H1 (cell line): Measurements from ENCODE around the gene KLHL36. TPM values are rescaled to one million over a fixed set of nuclear protein-coding genes. Genes with fewer than 3 reads are reported as not detected.

Experiments
- CTCF ChIA-PET: fragments of 300-600 bp; sonication (Branson Sonifier 250); formaldehyde crosslinking; loops from one replicate; lab custom pipeline; 2021; ENCODE audit not compliant: partially characterized antibody; lab: Charles Lee
- POLR2A ChIA-PET: fragments of 300-600 bp; sonication (Branson Sonifier 250); formaldehyde crosslinking; loops from one replicate; lab custom pipeline; 2021; ENCODE audit warnings: inconsistent platforms; ENCODE audit not compliant: partially characterized antibody; lab: Charles Lee
- DNase-seq, 2 experiments: peaks; one replicate each; pipeline versions ENCODE4 v3.0.0 to v3.0.0-alpha.2; 2010 to 2022; ENCODE audit warnings: low spot score in 2 of 2, low read depth in 1 of 2, mixed read lengths in 1 of 2
- FAIRE-seq: peaks from 2 replicates; lab custom pipeline; 2011; peaks lifted over from hg19 to GRCh38; lab: Jason Lieb, UNC
- H2AFZ ChIP-seq: 2 replicates; pipeline ENCODE4 v1.8.1; 2012; ENCODE audit warnings: low read length, inconsistent platforms
- H2AK5ac ChIP-seq: 2 replicates; pipeline ENCODE4 v1.6.1; 2013; ENCODE audit warnings: low read depth, low read length
- H2BK120ac ChIP-seq: replicated peaks from 2 replicates; pipeline ENCODE3; 2013; ENCODE audit warnings: low read depth, low read length, inconsistent platforms
- H2BK12ac ChIP-seq: 2 replicates; pipeline ENCODE4 v1.6.1; 2013; ENCODE audit warnings: low read depth, low read length
- H2BK15ac ChIP-seq: 2 replicates; pipeline ENCODE4 v1.6.1; 2013; ENCODE audit warnings: low read length
- H2BK20ac ChIP-seq: 2 replicates; pipeline ENCODE4 v1.6.1; 2013; ENCODE audit warnings: low read length
- H2BK5ac ChIP-seq: 2 replicates; pipeline ENCODE4 v1.6.1; 2013; ENCODE audit warnings: low read depth, low read length
- H3K14ac ChIP-seq: 2 replicates; pipeline ENCODE4 v1.6.1; 2013; ENCODE audit warnings: inconsistent platforms; ENCODE audit not compliant: insufficient read length
- H3K18ac ChIP-seq: 2 replicates; pipeline ENCODE4 v1.6.1; 2013; ENCODE audit warnings: low read length; ENCODE audit errors: extremely low read depth
- H3K23ac ChIP-seq: 2 replicates; pipeline ENCODE4 v1.6.1; 2013; ENCODE audit warnings: inconsistent platforms; ENCODE audit not compliant: insufficient read length
- H3K23me2 ChIP-seq: 2 replicates; pipeline ENCODE4 v1.6.1; 2013; ENCODE audit warnings: low read depth, low read length
- H3K27ac ChIP-seq: 2 replicates; pipeline ENCODE4 v1.6.1; 2011; ENCODE audit warnings: low read depth, low read length, inconsistent platforms
- H3K27me3 ChIP-seq, 4 experiments: replicated peaks in 1 of 4; 1 replicate in 1 of 4; 2 replicates in 3 of 4; pipeline versions ENCODE4 v1.6.1 to v1.8.1; 2011 to 2013; ENCODE audit warnings: low read length in 3 of 4, mild to moderate bottlenecking in 3 of 4, inconsistent platforms in 2 of 4, mixed read lengths in 2 of 4, moderate library complexity in 1 of 4; ENCODE audit not compliant: control insufficient read depth in 3 of 4, insufficient read depth in 3 of 4; ENCODE audit errors: extremely low read depth in 1 of 4
- H3K36me3 ChIP-seq, 4 experiments: 2 replicates each; pipeline versions ENCODE4 v1.6.1 to v1.8.1; 2011 to 2013; ENCODE audit warnings: mild to moderate bottlenecking in 4 of 4, low read length in 3 of 4, moderate library complexity in 2 of 4, control low read depth in 1 of 4, inconsistent platforms in 1 of 4; ENCODE audit not compliant: insufficient read depth in 4 of 4, control insufficient read depth in 2 of 4
- H3K4ac ChIP-seq: replicated peaks from 2 replicates; pipeline ENCODE3; 2013; ENCODE audit warnings: low read length, low read depth, mixed read lengths, inconsistent platforms; ENCODE audit not compliant: insufficient read length
- H3K4me1 ChIP-seq, 4 experiments: replicated peaks in 1 of 4; 1 replicate in 1 of 4; 2 replicates in 3 of 4; pipeline versions ENCODE4 v1.6.1 to v1.8.1; 2011 to 2013; ENCODE audit warnings: low read length in 3 of 4, inconsistent platforms in 2 of 4, mixed read lengths in 1 of 4; ENCODE audit not compliant: insufficient read depth in 4 of 4, control insufficient read depth in 3 of 4
- H3K4me2 ChIP-seq, 2 experiments: 2 replicates each; pipeline versions ENCODE4 v1.6.1 to v1.8.1; 2011 to 2013; ENCODE audit warnings: low read depth in 2 of 2, low read length in 2 of 2, control low read depth in 1 of 2, inconsistent platforms in 1 of 2, mild to moderate bottlenecking in 1 of 2; ENCODE audit not compliant: insufficient read depth in 1 of 2
- H3K4me3 ChIP-seq, 4 experiments: fragments of 200-600, 300-600 bp in 1 of 4; sonication (generic), shearing (Covaris generic), sonication (Bioruptor Twin) in 1 of 4; 2 replicates each; pipeline versions ENCODE4 v1.5.1 to v1.8.1; 2011 to 2016; ENCODE audit warnings: low read length in 4 of 4, low read depth in 3 of 4, control low read depth in 2 of 4, inconsistent platforms in 2 of 4, mild to moderate bottlenecking in 2 of 4, mixed read lengths in 1 of 4, moderate library complexity in 1 of 4; ENCODE audit not compliant: insufficient read depth in 2 of 4; ENCODE audit errors: extremely low read depth in 1 of 4
- H3K56ac ChIP-seq: replicated peaks from 2 replicates; pipeline ENCODE3; 2013; ENCODE audit warnings: low read depth, mild to moderate bottlenecking, mixed read lengths, low read length, inconsistent platforms; ENCODE audit not compliant: insufficient read length
- H3K79me1 ChIP-seq: 2 replicates; pipeline ENCODE4 v1.6.1; 2013; ENCODE audit warnings: low read depth, low read length, control low read depth
- H3K79me2 ChIP-seq, 2 experiments: 2 replicates each; pipeline versions ENCODE4 v1.6.1 to v1.8.1; 2012 to 2013; ENCODE audit warnings: low read length in 2 of 2, mild to moderate bottlenecking in 2 of 2, inconsistent platforms in 1 of 2; ENCODE audit not compliant: insufficient read depth in 2 of 2, control insufficient read depth in 1 of 2
- H3K9ac ChIP-seq, 4 experiments: replicated peaks in 1 of 4; 1 replicate in 1 of 4; 2 replicates in 3 of 4; pipeline versions ENCODE4 v1.6.1 to v1.8.1; 2011 to 2013; ENCODE audit warnings: low read depth in 3 of 4, low read length in 3 of 4, control low read depth in 2 of 4, mild to moderate bottlenecking in 2 of 4, moderate library complexity in 2 of 4, inconsistent platforms in 1 of 4; ENCODE audit errors: extremely low read depth in 1 of 4
- H3K9me3 ChIP-seq, 2 experiments: 2 replicates each; pipeline versions ENCODE4 v1.6.1 to v1.8.1; 2012 to 2013; ENCODE audit warnings: mild to moderate bottlenecking in 2 of 2, moderate library complexity in 2 of 2, control low read depth in 1 of 2, inconsistent platforms in 1 of 2, low read depth in 1 of 2, low read length in 1 of 2, mixed read lengths in 1 of 2; ENCODE audit not compliant: insufficient read depth in 2 of 2
- H4K20me1 ChIP-seq, 2 experiments: replicated peaks in 1 of 2; 2 replicates each; pipeline versions ENCODE3 to v1.8.1; 2011 to 2013; ENCODE audit warnings: inconsistent platforms in 2 of 2, low read length in 2 of 2, mild to moderate bottlenecking in 1 of 2; ENCODE audit not compliant: insufficient read depth in 2 of 2, control insufficient read depth in 1 of 2
- H4K5ac ChIP-seq: 2 replicates; pipeline ENCODE4 v1.6.1; 2013; ENCODE audit warnings: low read length, low read depth, mixed read lengths, inconsistent platforms; ENCODE audit not compliant: insufficient read length
- H4K8ac ChIP-seq: 2 replicates; pipeline ENCODE4 v1.8.0; 2013; ENCODE audit warnings: mild to moderate bottlenecking, moderate library complexity, low read length, inconsistent platforms; ENCODE audit not compliant: insufficient read depth; ENCODE audit errors: extremely low read depth
- H4K91ac ChIP-seq: replicated peaks from 2 replicates; pipeline ENCODE3; 2013; ENCODE audit warnings: low read length, mixed read lengths, inconsistent platforms; ENCODE audit not compliant: insufficient read length
- ASH2L ChIP-seq: fragments of 200-600, 300-600 bp; sonication (generic); IDR thresholded peaks from one replicate; pipeline ENCODE4 v1.7.1; 2017; ENCODE audit warnings: low read length
- CHD2 ChIP-seq: IDR thresholded peaks from 2 replicates; pipeline ENCODE4 v1.6.1; 2012; ENCODE audit warnings: low read length, improper control_type of control experiment
- E2F6 ChIP-seq: IDR thresholded peaks from 2 replicates; pipeline ENCODE4 v1.6.1; 2012; ENCODE audit warnings: inconsistent platforms
- GABPA ChIP-seq: IDR thresholded peaks from 2 replicates; pipeline ENCODE4 v1.6.1; 2011; ENCODE audit warnings: mild to moderate bottlenecking, low read length, moderate library complexity, borderline replicate concordance; ENCODE audit not compliant: insufficient read depth
- SIN3A ChIP-seq, 2 experiments: IDR thresholded peaks in 1 of 2; conservative IDR thresholded peaks in 1 of 2; 2 replicates each; pipeline ENCODE4 v1.6.1; 2011 to 2012; ENCODE audit warnings: low read length in 2 of 2, improper control_type of control experiment in 1 of 2, low read depth in 1 of 2, mild to moderate bottlenecking in 1 of 2
- SIX5 ChIP-seq: IDR thresholded peaks from 2 replicates; pipeline ENCODE4 v1.6.1; 2011; ENCODE audit warnings: mild to moderate bottlenecking, low read depth, low read length
- SP1 ChIP-seq: IDR thresholded peaks from 2 replicates; pipeline ENCODE4 v1.6.1; 2011; ENCODE audit warnings: low read depth, low read length
- SP4 ChIP-seq: IDR thresholded peaks from 2 replicates; pipeline ENCODE4 v1.6.1; 2012; ENCODE audit warnings: low read length, inconsistent platforms
- TAF1 ChIP-seq: IDR thresholded peaks from 2 replicates; pipeline ENCODE4 v1.6.1; 2011; ENCODE audit warnings: mild to moderate bottlenecking, low read depth, low read length
- TEAD4 ChIP-seq: IDR thresholded peaks from 2 replicates; pipeline ENCODE4 v1.6.1; 2012; ENCODE audit warnings: low read depth, low read length, inconsistent platforms, mixed read lengths
- WGBS, 2 experiments: shearing (Covaris generic) in 1 of 2; methylation state at CpG; one replicate each; pipeline versions ENCODE4 v1.1.6 to v1.1.7; 2013 to 2015; ENCODE audit warnings: low lambda C conversion rate in 2 of 2, mixed read lengths in 2 of 2, inconsistent platforms in 1 of 2, low coverage in 1 of 2, missing lambda C conversion rate in 1 of 2; ENCODE audit not compliant: insufficient replicate concordance in 2 of 2, insufficient coverage in 1 of 2, insufficient read length in 1 of 2; ENCODE audit errors: extremely low coverage in 1 of 2, missing lambda C conversion rate in 1 of 2; 5-methylcytosine and 5-hydroxymethylcytosine counted together
- polyA plus RNA-seq, 7 experiments: library from polyadenylated mRNA; depleted of rRNA in 3 of 7; stranded (reverse) in 5 of 7; unstranded in 2 of 7; fragments of >200 nt in 5 of 7; fragments of 200-250 nt in 2 of 7; gene quantifications; 1 replicate in 5 of 7; 2 replicates in 1 of 7; 4 replicates in 1 of 7; pipeline versions ENCODE4 v1.2.1 to v1.2.3, GENCODE V29; 2011 to 2013; ENCODE audit warnings: missing spikeins in 2 of 7, mixed read lengths in 2 of 7
- total RNA-seq: library from RNA; stranded (reverse); fragmentation: NEBNext Ultra II Directional; extraction: Animal tissue kit (Norgen Biotek cat#: 25700); gene quantifications from 2 replicates; pipeline ENCODE4 v1.2.1, GENCODE V29; 2021
- TF ChIP-seq, protein P1 (sequence below), 3 experiments: IDR thresholded peaks; 1 replicate in 2 of 3; 2 replicates in 1 of 3; pipeline versions ENCODE4 v1.5.1 to v1.6.1; 2011; ENCODE audit warnings: low read length in 3 of 3, mild to moderate bottlenecking in 3 of 3, inconsistent platforms in 2 of 3, low read depth in 1 of 3, moderate library complexity in 1 of 3; ENCODE audit not compliant: insufficient read depth in 1 of 3; ENCODE audit errors: control extremely low read depth in 1 of 3
- TF ChIP-seq, protein P2 (sequence below): IDR thresholded peaks from 2 replicates; pipeline ENCODE4 v1.6.1; 2012; ENCODE audit warnings: inconsistent platforms

KLHL36 gene
- total and polyA plus RNA-seq, 2 of the 8 experiments (the other 6 are each of a cell fraction or from before 2014, with no cell fraction given), result 22.9 to 33.6 TPM

DNA sequence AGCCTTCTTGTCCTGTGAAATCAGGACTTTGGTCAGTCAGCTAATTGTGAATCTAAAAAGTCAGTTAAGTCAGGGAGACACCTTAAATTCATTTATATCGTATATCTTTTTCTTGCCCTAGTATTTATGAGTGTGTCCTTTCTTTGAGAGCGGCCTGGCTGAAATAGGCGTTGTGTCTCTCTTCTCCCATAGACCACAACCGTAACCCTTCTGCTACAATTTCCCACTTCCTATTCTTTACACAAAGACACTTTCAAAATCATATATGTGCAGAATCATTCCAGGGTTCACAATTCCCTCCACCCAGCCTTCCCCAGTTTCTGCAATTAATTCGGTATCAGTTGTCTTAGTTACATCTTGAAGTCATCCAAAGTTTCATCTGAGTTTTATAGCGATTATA is 16.4 kb upstream of the KLHL36 start:
- peaks cover 0 to 6% (median 3%) of the 10 kb centered on the region in 4 experiments; a peak in 3 of 7 replicates for H3K4me1 ChIP-seq
- no peak overlapping the region for H3K14ac ChIP-seq
- no peaks in the 10 kb centered on the region for H3K27me3 ChIP-seq
- H4K8ac ChIP-seq, result no peak overlapping the region
- WGBS, 2 experiments, result 90% methylated on average over 6 of the region's 6 CpGs; no CpG with 5 or more reads in 1 of the 2 experiments
- CTCF ChIA-PET, result interaction anchor here (0.9 to 1.2 kb wide), 2 partner anchors 83 to 94 kb away, joined by 4 read pairs; no protein-coding TSS in a partner anchor
- FAIRE-seq, result no peak
- H2BK120ac ChIP-seq, result no peak overlapping the region
- H4K5ac ChIP-seq, result no peak overlapping the region
- no peak overlapping the region for H3K18ac ChIP-seq
- H3K4ac ChIP-seq, result no peak overlapping the region
- no peak overlapping the region for H3K4me3 ChIP-seq
- no peaks in the 10 kb centered on the region for H3K9me3 ChIP-seq
- no peak overlapping the region for H2AK5ac ChIP-seq
- H3K9ac ChIP-seq, result no peak overlapping the region
- H3K27ac ChIP-seq, result no peak overlapping the region
- no peaks in the 10 kb centered on the region for H3K23me2 ChIP-seq
- no peak overlapping the region for H3K4me2 ChIP-seq
- no peaks in the 10 kb centered on the region for H3K36me3 ChIP-seq
- no peak overlapping the region for H2AFZ ChIP-seq
- no peak overlapping the region for H3K56ac ChIP-seq
- H3K79me2 ChIP-seq, result no peaks in the 10 kb centered on the region
- no peaks in the 10 kb centered on the region for H4K20me1 ChIP-seq
- H2BK15ac ChIP-seq, result no peak overlapping the region
- no peak overlapping the region for H2BK5ac ChIP-seq
- no peak overlapping the region for H2BK20ac ChIP-seq
- POLR2A ChIA-PET, result no interaction called here
- H2BK12ac ChIP-seq, result no peak overlapping the region
- H3K79me1 ChIP-seq, result no peaks in the 10 kb centered on the region
- no peak overlapping the region for H3K23ac ChIP-seq
- no peak overlapping the region for H4K91ac ChIP-seq
- DNase-seq, result no peak
- TF ChIP-seq E2F6 (no peak), SIX5 (no peak), CHD2 (no peak), TEAD4 (no peak), SP4 (no peak), TAF1 (no peak), ASH2L (no peak), SP1 (no peak), GABPA (no peak), SIN3A (conservative IDR thresholded peaks at IDR 0.05 in 1 of 2, IDR thresholded peaks at IDR 0.05 in 1 of 2; ENCODE audit: low read depth in 1 of 2, low read length in 2 of 2) (no peak)
- TF ChIP-seq, protein P1, sequence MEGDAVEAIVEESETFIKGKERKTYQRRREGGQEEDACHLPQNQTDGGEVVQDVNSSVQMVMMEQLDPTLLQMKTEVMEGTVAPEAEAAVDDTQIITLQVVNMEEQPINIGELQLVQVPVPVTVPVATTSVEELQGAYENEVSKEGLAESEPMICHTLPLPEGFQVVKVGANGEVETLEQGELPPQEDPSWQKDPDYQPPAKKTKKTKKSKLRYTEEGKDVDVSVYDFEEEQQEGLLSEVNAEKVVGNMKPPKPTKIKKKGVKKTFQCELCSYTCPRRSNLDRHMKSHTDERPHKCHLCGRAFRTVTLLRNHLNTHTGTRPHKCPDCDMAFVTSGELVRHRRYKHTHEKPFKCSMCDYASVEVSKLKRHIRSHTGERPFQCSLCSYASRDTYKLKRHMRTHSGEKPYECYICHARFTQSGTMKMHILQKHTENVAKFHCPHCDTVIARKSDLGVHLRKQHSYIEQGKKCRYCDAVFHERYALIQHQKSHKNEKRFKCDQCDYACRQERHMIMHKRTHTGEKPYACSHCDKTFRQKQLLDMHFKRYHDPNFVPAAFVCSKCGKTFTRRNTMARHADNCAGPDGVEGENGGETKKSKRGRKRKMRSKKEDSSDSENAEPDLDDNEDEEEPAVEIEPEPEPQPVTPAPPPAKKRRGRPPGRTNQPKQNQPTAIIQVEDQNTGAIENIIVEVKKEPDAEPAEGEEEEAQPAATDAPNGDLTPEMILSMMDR (IDR thresholded peaks at IDR 0.05; ENCODE audit: control extremely low read depth in 1 of 3, insufficient read depth in 1 of 3, low read depth in 1 of 3, low read length in 3 of 3), result no peak
- TF ChIP-seq, protein P2, sequence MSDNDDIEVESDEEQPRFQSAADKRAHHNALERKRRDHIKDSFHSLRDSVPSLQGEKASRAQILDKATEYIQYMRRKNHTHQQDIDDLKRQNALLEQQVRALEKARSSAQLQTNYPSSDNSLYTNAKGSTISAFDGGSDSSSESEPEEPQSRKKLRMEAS, result no peak
